GM18502 (cell line): Measurements from ENCODE around the gene MS4A3.
"Not testable (repeated sequence)": the region's sequence is repeated elsewhere in the genome, so short reads cannot be mapped to it uniquely, and the experiment has no call there.

ENCODE experiments used
- ATAC-seq: cut with Tn5 transposase; IDR thresholded peaks from one replicate; pipeline ENCODE4 v1.9.1; 2021; ENCODE audit warnings: mild to moderate bottlenecking; ENCODE audit not compliant: unreplicated experiment, poor library complexity

The MS4A3 gene

GRCh38 chr11:60087239-60087638, 30.8 kb downstream of the MS4A3 start:
- no peak for ATAC-seq

- ATAC-seq = no peak
Observed at GRCh38 chr11:60088364-60088763, 31.9 kb downstream of the MS4A3 start, which contains the start of gene MS4A2. Gene MS4A2 (plus strand): TSS chr11:60088664. CDS start chr11:60088766, 102 bp downstream.

GRCh38 chr11:60095477-60096120, 39.1 kb downstream of the MS4A3 start:
- no peak for ATAC-seq

GRCh38 chr11:60097189-60097588, 40.7 kb downstream of the MS4A3 start:
- no peak for ATAC-seq

- no peak for ATAC-seq
Observed at GRCh38 chr11:60098508-60098907, 42.0 kb downstream of the MS4A3 start.

- ATAC-seq = no peak
Observed at GRCh38 chr11:60100516-60100915, 44.1 kb downstream of the MS4A3 start.

- not testable (repeated sequence) for ATAC-seq
Observed at GRCh38 chr11:60101368-60101767, 44.9 kb downstream of the MS4A3 start.

GRCh38 chr11:60104471-60105115, 48.1 kb downstream of the MS4A3 start:
- not testable (repeated sequence) for ATAC-seq

- ATAC-seq = not testable (repeated sequence)
Observed at GRCh38 chr11:60108631-60109030, 52.2 kb downstream of the MS4A3 start.

- ATAC-seq = no peak
Observed at GRCh38 chr11:60111793-60112192, 55.3 kb downstream of the MS4A3 start.

GRCh38 chr11:60116996-60117790, 60.7 kb downstream of the MS4A3 start:
- no peak for ATAC-seq

- ATAC-seq = no peak
Observed at GRCh38 chr11:60118338-60118737, 61.9 kb downstream of the MS4A3 start.

- ATAC-seq = no peak
Observed at GRCh38 chr11:60119710-60120109, 63.2 kb downstream of the MS4A3 start.
